ENCODE results near the gene PAQR5. TPM values are rescaled to one million over a fixed set of nuclear protein-coding genes. Genes with fewer than 3 reads are reported as not detected.

The PAQR5 gene
- total and polyA plus RNA-seq, 9 of the 15 experiments (the other 6 are each of a cell fraction or from before 2014, with no cell fraction given): 0.04 to 0.08 TPM; not detected in 7

DNA sequence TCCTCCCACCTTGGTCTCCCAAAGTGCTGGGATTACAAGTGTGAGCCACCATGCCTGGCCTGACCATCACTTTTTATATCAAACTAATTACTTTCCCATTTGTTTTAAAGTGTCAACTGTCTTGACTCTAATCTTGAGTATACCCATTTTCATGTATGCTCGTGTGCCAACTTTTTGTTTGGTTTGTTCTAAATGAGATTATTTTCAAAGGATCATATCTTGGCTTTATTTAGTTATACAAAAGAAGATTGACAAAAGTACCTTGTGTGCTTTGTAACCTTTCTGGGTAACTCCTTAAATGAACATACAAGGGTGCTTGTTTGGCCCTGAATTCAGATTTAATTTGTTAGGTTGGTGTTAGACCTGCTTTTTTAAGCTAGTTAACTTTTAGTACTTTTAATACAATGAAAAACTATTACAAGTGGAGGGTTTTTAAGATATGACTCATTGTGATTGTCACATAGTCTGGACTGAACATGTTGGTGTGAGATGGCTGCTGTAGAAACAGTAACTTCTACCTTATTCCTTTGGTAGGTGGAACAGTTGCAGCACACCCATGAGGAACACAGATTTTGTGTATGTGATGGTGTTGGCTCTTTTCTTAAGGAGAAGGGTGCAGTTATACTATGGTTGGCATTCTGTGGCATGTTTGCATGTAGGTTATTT lies 126.2 kb downstream of the PAQR5 start:
- Histone ChIP-seq H3K79me2 (ENCODE audit: control insufficient read depth, insufficient read depth, low read length) (no peaks in the 10 kb centered on the region), H3K9me3 (replicated peaks; ENCODE audit: control insufficient read depth, insufficient read depth, low read depth, low read length) (no peaks in the 10 kb centered on the region), H3K27me3 (ENCODE audit: control insufficient read depth in 2 of 2, insufficient read depth in 2 of 2, low read length in 2 of 2) (no peaks in the 10 kb centered on the region), H3K9me1 (ENCODE audit: control insufficient read depth, insufficient read depth, low read length) (no peaks in the 10 kb centered on the region), H3K9ac (ENCODE audit: insufficient read depth in 1 of 2, low read depth in 2 of 2, low read length in 2 of 2) (no peak overlapping the region), H3K4me2 (ENCODE audit: insufficient read depth, low read length) (no peak overlapping the region), H3K27ac (ENCODE audit: extremely low read depth, low read depth, low read length) (no peak overlapping the region), H3K4me1 (replicated peaks in 1 of 2; ENCODE audit: control insufficient read depth in 2 of 2, insufficient read depth in 2 of 2, low read length in 2 of 2) (no peaks in the 10 kb centered on the region), H2AFZ (ENCODE audit: low read depth, low read length) (no peak overlapping the region), H3K4me3 (no peak overlapping the region), H4K20me1 (replicated peaks; ENCODE audit: control insufficient read depth, insufficient read depth, low read length) (no peaks in the 10 kb centered on the region), H3K36me3 (ENCODE audit: control insufficient read depth, insufficient read depth, low read length) (peaks cover 95% of the 10 kb centered on the region)
- WGBS (ENCODE audit: insufficient coverage, low coverage, missing lambda C conversion rate): 94% methylated on average over 1 of the region's 1 CpG
- in situ Hi-C loops (cut with MboI): no loop called here
- ChIA-PET POLR2A (interaction anchor here (1.2 kb wide), 1 partner anchor 27 kb away, joined by 4 read pairs; no protein-coding TSS in a partner anchor), CTCF (ENCODE audit: low intra/inter-chr PET ratio) (no interaction called here)
- DNase-seq (ENCODE audit: extremely low read depth in 1 of 4, low spot score in 3 of 4): no peak
- FAIRE-seq: no peak
- no peak for TF ChIP-seq MECOM (CRISPR knock-in tag; IDR thresholded peaks at IDR 0.05)
- TF ChIP-seq, protein P1, sequence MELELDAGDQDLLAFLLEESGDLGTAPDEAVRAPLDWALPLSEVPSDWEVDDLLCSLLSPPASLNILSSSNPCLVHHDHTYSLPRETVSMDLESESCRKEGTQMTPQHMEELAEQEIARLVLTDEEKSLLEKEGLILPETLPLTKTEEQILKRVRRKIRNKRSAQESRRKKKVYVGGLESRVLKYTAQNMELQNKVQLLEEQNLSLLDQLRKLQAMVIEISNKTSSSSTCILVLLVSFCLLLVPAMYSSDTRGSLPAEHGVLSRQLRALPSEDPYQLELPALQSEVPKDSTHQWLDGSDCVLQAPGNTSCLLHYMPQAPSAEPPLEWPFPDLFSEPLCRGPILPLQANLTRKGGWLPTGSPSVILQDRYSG (tag; conservative IDR thresholded peaks at IDR 0.05; ENCODE audit: low read depth): no peak
- TF ChIP-seq, protein P2, sequence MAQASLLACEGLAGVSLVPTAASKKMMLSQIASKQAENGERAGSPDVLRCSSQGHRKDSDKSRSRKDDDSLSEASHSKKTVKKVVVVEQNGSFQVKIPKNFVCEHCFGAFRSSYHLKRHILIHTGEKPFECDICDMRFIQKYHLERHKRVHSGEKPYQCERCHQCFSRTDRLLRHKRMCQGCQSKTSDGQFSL (CRISPR knock-in tag; IDR thresholded peaks at IDR 0.05): no peak
- TF ChIP-seq, protein P2 (tag; IDR thresholded peaks at IDR 0.05): no peak
- TF ChIP-seq, protein P3, sequence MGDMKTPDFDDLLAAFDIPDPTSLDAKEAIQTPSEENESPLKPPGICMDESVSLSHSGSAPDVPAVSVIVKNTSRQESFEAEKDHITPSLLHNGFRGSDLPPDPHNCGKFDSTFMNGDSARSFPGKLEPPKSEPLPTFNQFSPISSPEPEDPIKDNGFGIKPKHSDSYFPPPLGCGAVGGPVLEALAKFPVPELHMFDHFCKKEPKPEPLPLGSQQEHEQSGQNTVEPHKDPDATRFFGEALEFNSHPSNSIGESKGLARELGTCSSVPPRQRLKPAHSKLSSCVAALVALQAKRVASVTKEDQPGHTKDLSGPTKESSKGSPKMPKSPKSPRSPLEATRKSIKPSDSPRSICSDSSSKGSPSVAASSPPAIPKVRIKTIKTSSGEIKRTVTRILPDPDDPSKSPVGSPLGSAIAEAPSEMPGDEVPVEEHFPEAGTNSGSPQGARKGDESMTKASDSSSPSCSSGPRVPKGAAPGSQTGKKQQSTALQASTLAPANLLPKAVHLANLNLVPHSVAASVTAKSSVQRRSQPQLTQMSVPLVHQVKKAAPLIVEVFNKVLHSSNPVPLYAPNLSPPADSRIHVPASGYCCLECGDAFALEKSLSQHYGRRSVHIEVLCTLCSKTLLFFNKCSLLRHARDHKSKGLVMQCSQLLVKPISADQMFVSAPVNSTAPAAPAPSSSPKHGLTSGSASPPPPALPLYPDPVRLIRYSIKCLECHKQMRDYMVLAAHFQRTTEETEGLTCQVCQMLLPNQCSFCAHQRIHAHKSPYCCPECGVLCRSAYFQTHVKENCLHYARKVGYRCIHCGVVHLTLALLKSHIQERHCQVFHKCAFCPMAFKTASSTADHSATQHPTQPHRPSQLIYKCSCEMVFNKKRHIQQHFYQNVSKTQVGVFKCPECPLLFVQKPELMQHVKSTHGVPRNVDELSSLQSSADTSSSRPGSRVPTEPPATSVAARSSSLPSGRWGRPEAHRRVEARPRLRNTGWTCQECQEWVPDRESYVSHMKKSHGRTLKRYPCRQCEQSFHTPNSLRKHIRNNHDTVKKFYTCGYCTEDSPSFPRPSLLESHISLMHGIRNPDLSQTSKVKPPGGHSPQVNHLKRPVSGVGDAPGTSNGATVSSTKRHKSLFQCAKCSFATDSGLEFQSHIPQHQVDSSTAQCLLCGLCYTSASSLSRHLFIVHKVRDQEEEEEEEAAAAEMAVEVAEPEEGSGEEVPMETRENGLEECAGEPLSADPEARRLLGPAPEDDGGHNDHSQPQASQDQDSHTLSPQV (IDR thresholded peaks at IDR 0.05): no peak
- TF ChIP-seq, protein P4, sequence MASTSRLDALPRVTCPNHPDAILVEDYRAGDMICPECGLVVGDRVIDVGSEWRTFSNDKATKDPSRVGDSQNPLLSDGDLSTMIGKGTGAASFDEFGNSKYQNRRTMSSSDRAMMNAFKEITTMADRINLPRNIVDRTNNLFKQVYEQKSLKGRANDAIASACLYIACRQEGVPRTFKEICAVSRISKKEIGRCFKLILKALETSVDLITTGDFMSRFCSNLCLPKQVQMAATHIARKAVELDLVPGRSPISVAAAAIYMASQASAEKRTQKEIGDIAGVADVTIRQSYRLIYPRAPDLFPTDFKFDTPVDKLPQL (IDR thresholded peaks at IDR 0.05; ENCODE audit: extremely low read depth, insufficient read length): no peak
- no peak for TF ChIP-seq DIDO1 (tag; IDR thresholded peaks at IDR 0.05; ENCODE audit: low read depth)
- ATAC-seq: no peak
- BruUV-seq (replicated peaks): no TSS peak
- intact Hi-C loops (cut with micrococcal nuclease): no loop called here
